Endothelial cell of umbilical vein (primary cell): ENCODE measurements around the gene UGT1A7. TPM values are rescaled to one million over a fixed set of nuclear protein-coding genes. Genes with fewer than 3 reads are reported as not detected.

Experiments used
- BruUV-seq: library from RNA; stranded (reverse); fragments of 400-500 nt; replicated peaks from 2 replicates; lab custom pipeline; 2021; lab: Mats Ljungman, UMichigan
- CTCF ChIA-PET: fragments of 300-600, 350-600 bp; sonication (Branson Sonifier 250); formaldehyde crosslinking; loops from one replicate; lab custom pipeline; 2021; ENCODE audit warnings: antibody characterized with exemption, inconsistent platforms; lab: Charles Lee
- POLR2A ChIA-PET: fragments of 300-600, 350-600 bp; sonication (Branson Sonifier 250); formaldehyde crosslinking; loops from one replicate; lab custom pipeline; 2021; ENCODE audit warnings: antibody characterized with exemption, inconsistent platforms; lab: Charles Lee
- DNase-seq: peaks from one replicate; pipeline ENCODE4 v3.0.0-alpha.2; 2011; ENCODE audit warnings: low read depth, low spot score
- FAIRE-seq: peaks from 2 replicates; lab custom pipeline; 2011; peaks lifted over from hg19 to GRCh38; lab: Jason Lieb, UNC
- H2AFZ ChIP-seq: 2 replicates; pipeline ENCODE4 v1.6.0; 2012; ENCODE audit warnings: low read depth, low read length, control low read depth, inconsistent platforms
- H3K27ac ChIP-seq: 2 replicates; pipeline ENCODE4 v1.5.1; 2011; ENCODE audit warnings: low read depth, mild to moderate bottlenecking, control low read depth, low read length, moderate library complexity; ENCODE audit not compliant: insufficient read depth
- H3K27me3 ChIP-seq, 2 experiments: 2 replicates each; pipeline versions ENCODE4 v1.6.0 to v1.6.1; 2011; ENCODE audit warnings: low read length in 2 of 2, mixed read lengths in 1 of 2; ENCODE audit not compliant: control insufficient read depth in 2 of 2, insufficient read depth in 2 of 2
- H3K36me3 ChIP-seq, 2 experiments: 2 replicates in 1 of 2; 3 replicates in 1 of 2; pipeline ENCODE4 v1.5.1; 2011; ENCODE audit warnings: low read length in 2 of 2, mild to moderate bottlenecking in 1 of 2, moderate library complexity in 1 of 2; ENCODE audit not compliant: control insufficient read depth in 2 of 2, insufficient read depth in 2 of 2; ENCODE audit errors: extremely low read depth in 1 of 2
- H3K4me1 ChIP-seq: 3 replicates; pipeline ENCODE4 v1.5.1; 2011; ENCODE audit warnings: mild to moderate bottlenecking, low read length; ENCODE audit not compliant: control insufficient read depth, insufficient read depth; ENCODE audit errors: extremely low read depth
- H3K4me2 ChIP-seq: 2 replicates; pipeline ENCODE4 v1.6.1; 2011; ENCODE audit warnings: low read length, control low read depth, mixed read lengths; ENCODE audit not compliant: insufficient read depth
- H3K4me3 ChIP-seq, 3 experiments: fragments of 200-600 bp in 1 of 3; sonication (generic), shearing (Covaris generic) in 1 of 3; replicated peaks in 1 of 3; 2 replicates each; pipeline ENCODE4 v1.5.1; 2011 to 2016; ENCODE audit warnings: control low read depth in 3 of 3, low read length in 3 of 3, mild to moderate bottlenecking in 2 of 3, inconsistent platforms in 1 of 3, low read depth in 1 of 3, moderate library complexity in 1 of 3; ENCODE audit not compliant: insufficient read depth in 1 of 3
- H3K79me2 ChIP-seq: 2 replicates; pipeline ENCODE4 v1.6.0; 2012; ENCODE audit warnings: low read length, inconsistent platforms; ENCODE audit not compliant: control insufficient read depth, insufficient read depth
- H3K9ac ChIP-seq: replicated peaks from 2 replicates; pipeline ENCODE3; 2011; ENCODE audit warnings: low read length, control low read depth; ENCODE audit not compliant: insufficient read depth; ENCODE audit errors: extremely low read depth
- H3K9me1 ChIP-seq: replicated peaks from 3 replicates; pipeline ENCODE4 v1.6.0; 2011; ENCODE audit warnings: mild to moderate bottlenecking, low read length; ENCODE audit not compliant: control insufficient read depth, insufficient read depth; ENCODE audit errors: extremely low read depth
- H3K9me3 ChIP-seq: replicated peaks from 2 replicates; pipeline ENCODE4 v1.5.1; 2012; ENCODE audit warnings: low read length, inconsistent platforms; ENCODE audit not compliant: control insufficient read depth, insufficient read depth
- H4K20me1 ChIP-seq: replicated peaks from 2 replicates; pipeline ENCODE3; 2011; ENCODE audit warnings: mild to moderate bottlenecking, low read length; ENCODE audit not compliant: control insufficient read depth, insufficient read depth; ENCODE audit errors: extremely low read depth
- EZH2 ChIP-seq: IDR thresholded peaks from 2 replicates; pipeline ENCODE4 v1.6.1; 2012; ENCODE audit warnings: borderline replicate concordance, low read depth, mild to moderate bottlenecking, moderate library complexity, low read length, inconsistent platforms; ENCODE audit not compliant: severe bottlenecking
- FOS ChIP-seq: IDR thresholded peaks from 2 replicates; pipeline ENCODE4 v1.6.1; 2011; ENCODE audit warnings: mild to moderate bottlenecking, low read length, moderate library complexity, borderline replicate concordance; ENCODE audit not compliant: insufficient read depth
- GATA2 ChIP-seq: IDR thresholded peaks from 2 replicates; pipeline ENCODE4 v1.7.0; 2011; ENCODE audit warnings: low read depth, mild to moderate bottlenecking, moderate library complexity, mixed read lengths, low read length; ENCODE audit not compliant: insufficient read length, insufficient read depth
- JUN ChIP-seq: IDR thresholded peaks from 2 replicates; pipeline ENCODE4 v1.6.1; 2011; ENCODE audit warnings: borderline replicate concordance, low read depth; ENCODE audit not compliant: insufficient read length, insufficient read depth
- MYC ChIP-seq: IDR thresholded peaks from one replicate; pipeline ENCODE4 v1.6.1; 2011; ENCODE audit warnings: mild to moderate bottlenecking, low read depth, low read length
- POLR2A ChIP-seq: IDR thresholded peaks from 2 replicates; pipeline ENCODE4 v1.6.1; 2012; ENCODE audit warnings: low read depth, mild to moderate bottlenecking, control low read depth, low read length
- dilution Hi-C: fragments of 300-500 bp; cut with MboI; formaldehyde crosslinking; loops from one replicate; pipeline ENCODE4 v1.15.0; 2019; ENCODE audit warnings: low sequenced_read_pairs; ENCODE audit not compliant: extremely low pct_ligation_motif_present
- intact Hi-C: fragments of 100-400 bp; cut with micrococcal nuclease; formaldehyde crosslinking; loops from one replicate; pipeline ENCODE4 v1.10.0; 2022
- polyA plus RNA-seq, 4 experiments: library from polyadenylated mRNA; depleted of rRNA in 3 of 4; stranded (reverse) in 3 of 4; unstranded in 1 of 4; fragments of >200 nt; gene quantifications; 2 replicates each; pipeline versions ENCODE4 v1.2.1 to v1.2.3, GENCODE V29; 2011 to 2012; ENCODE audit warnings: missing spikeins in 1 of 4
- total RNA-seq: library from RNA; stranded (reverse); gene quantifications from 2 replicates; pipeline ENCODE4 v1.2.3, GENCODE V29; 2021
- TF ChIP-seq, protein P1 (sequence below): IDR thresholded peaks from 2 replicates; pipeline ENCODE4 v1.6.1; 2011; ENCODE audit not compliant: insufficient read depth, insufficient read length
- TF ChIP-seq, protein P2 (sequence below), 2 donors: IDR thresholded peaks; 1 replicate in 1 of 2; 2 replicates in 1 of 2; pipeline ENCODE4 v1.5.1; 2011; ENCODE audit warnings: low read length in 2 of 2, mild to moderate bottlenecking in 2 of 2, moderate library complexity in 2 of 2, control low read depth in 1 of 2, inconsistent platforms in 1 of 2, low read depth in 1 of 2; ENCODE audit not compliant: insufficient read depth in 1 of 2; ENCODE audit errors: extremely low read depth in 1 of 2

UGT1A7 gene
- total and polyA plus RNA-seq, 2 donors (not counting 3 experiments of a cell fraction or from before 2014, with no cell fraction given), result not detected

DNA sequence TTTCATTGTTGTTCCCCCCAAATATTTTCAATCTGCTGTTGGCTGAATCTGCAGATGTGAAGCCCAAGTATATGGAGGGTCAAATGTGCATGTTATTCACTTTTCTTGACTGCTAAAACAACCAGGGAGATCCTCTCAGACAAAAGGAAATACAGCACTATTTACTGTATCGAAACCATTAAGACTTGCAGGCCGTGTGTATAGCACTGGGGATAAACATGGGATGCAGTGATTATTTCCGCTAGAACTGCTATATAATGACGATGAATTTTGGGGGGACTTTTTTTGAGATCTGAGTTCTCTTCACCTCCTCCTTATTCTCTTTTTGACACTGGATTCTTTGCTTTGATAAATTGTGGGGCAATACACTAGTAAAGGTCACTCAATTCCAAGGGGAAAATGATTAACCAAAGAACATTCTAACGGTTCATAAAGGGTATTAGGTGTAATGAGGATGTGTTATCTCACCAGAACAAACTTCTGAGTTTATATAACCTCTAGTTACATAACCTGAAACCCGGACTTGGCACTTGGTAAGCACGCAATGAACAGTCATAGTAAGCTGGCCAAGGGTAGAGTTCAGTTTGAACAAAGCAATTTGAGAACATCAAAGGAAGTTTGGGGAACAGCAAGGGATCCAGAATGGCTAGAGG is 74.9 kb downstream of the UGT1A7 start:
- H3K79me2 ChIP-seq, result no peaks in the 10 kb centered on the region
- TF ChIP-seq JUN, result no peak
- TF ChIP-seq EZH2, result no peak
- TF ChIP-seq MYC, result no peak
- TF ChIP-seq, protein P1, sequence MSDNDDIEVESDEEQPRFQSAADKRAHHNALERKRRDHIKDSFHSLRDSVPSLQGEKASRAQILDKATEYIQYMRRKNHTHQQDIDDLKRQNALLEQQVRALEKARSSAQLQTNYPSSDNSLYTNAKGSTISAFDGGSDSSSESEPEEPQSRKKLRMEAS, result no peak
- TF ChIP-seq GATA2, result no peak
- TF ChIP-seq POLR2A, result no peak
- TF ChIP-seq, protein P2, sequence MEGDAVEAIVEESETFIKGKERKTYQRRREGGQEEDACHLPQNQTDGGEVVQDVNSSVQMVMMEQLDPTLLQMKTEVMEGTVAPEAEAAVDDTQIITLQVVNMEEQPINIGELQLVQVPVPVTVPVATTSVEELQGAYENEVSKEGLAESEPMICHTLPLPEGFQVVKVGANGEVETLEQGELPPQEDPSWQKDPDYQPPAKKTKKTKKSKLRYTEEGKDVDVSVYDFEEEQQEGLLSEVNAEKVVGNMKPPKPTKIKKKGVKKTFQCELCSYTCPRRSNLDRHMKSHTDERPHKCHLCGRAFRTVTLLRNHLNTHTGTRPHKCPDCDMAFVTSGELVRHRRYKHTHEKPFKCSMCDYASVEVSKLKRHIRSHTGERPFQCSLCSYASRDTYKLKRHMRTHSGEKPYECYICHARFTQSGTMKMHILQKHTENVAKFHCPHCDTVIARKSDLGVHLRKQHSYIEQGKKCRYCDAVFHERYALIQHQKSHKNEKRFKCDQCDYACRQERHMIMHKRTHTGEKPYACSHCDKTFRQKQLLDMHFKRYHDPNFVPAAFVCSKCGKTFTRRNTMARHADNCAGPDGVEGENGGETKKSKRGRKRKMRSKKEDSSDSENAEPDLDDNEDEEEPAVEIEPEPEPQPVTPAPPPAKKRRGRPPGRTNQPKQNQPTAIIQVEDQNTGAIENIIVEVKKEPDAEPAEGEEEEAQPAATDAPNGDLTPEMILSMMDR (IDR thresholded peaks at IDR 0.05; ENCODE audit: extremely low read depth in 1 of 2, insufficient read depth in 1 of 2, low read depth in 1 of 2, low read length in 2 of 2), result no peak
- no peak for TF ChIP-seq FOS
- H3K27ac ChIP-seq, result no peak overlapping the region
- H3K9me3 ChIP-seq, result no peaks in the 10 kb centered on the region
- H2AFZ ChIP-seq, result no peak overlapping the region
- H4K20me1 ChIP-seq, result no peaks in the 10 kb centered on the region
- FAIRE-seq (no peak), DNase-seq (no peak)
- intact Hi-C loops (no loop called here), dilution Hi-C loops (no loop called here)
- ChIA-PET POLR2A (no interaction called here), CTCF (no interaction called here)
- no peaks in the 10 kb centered on the region for H3K36me3 ChIP-seq
- no peak overlapping the region for H3K4me3 ChIP-seq
- H3K9ac ChIP-seq, result no peak overlapping the region
- BruUV-seq, result no TSS peak
- no peaks in the 10 kb centered on the region for H3K9me1 ChIP-seq
- H3K4me1 ChIP-seq, result no peaks in the 10 kb centered on the region
- H3K4me2 ChIP-seq, result no peak overlapping the region
- peaks cover 0 to 3% of the 10 kb centered on the region in 2 experiments for H3K27me3 ChIP-seq
